ENCODE measurements around the gene NFIB. TPM values are rescaled to one million over a fixed set of nuclear protein-coding genes. Genes with fewer than 3 reads are reported as not detected.

NFIB gene
- total RNA-seq, 1 experiment from 2014 or later, result 14.3 TPM

- no peak overlapping the region for H3K27ac ChIP-seq (ENCODE audit: insufficient read length, low read depth, low read length)
- no peak overlapping the region for H3K56ac ChIP-seq (ENCODE audit: insufficient read length, low read depth, low read length)
- H3K27me3 ChIP-seq (ENCODE audit: insufficient read depth, low read length), result no peaks in the 10 kb centered on the region
- H3K18ac ChIP-seq (ENCODE audit: insufficient read length, low read depth, low read length), result no peak overlapping the region
- no peaks in the 10 kb centered on the region; the same call in 1 of the 2 replicates for H3K4me1 ChIP-seq (ENCODE audit: insufficient read depth, low read length)
- no peaks in the 10 kb centered on the region for H3K79me1 ChIP-seq (ENCODE audit: insufficient read depth, low read depth, low read length, poor library complexity, severe bottlenecking)
- no peak overlapping the region for H3K4me3 Mint-ChIP-seq
- no peak for TF ChIP-seq CTCF (conservative IDR thresholded peaks at IDR 0.05)
- H4K5ac ChIP-seq (ENCODE audit: insufficient read length, low read depth, low read length), result no peak overlapping the region
- no peaks in the 10 kb centered on the region for H4K20me1 ChIP-seq (ENCODE audit: control insufficient read depth, insufficient read depth, insufficient read length)
- H3K9me3 Mint-ChIP-seq, result no peaks in the 10 kb centered on the region
- H2BK5ac ChIP-seq (ENCODE audit: insufficient read length, low read length), result no peak overlapping the region
- no peak overlapping the region for H3K4ac ChIP-seq (ENCODE audit: low read depth, low read length)
- WGBS (ENCODE audit: extremely low coverage, insufficient read length, low lambda C conversion rate), result no CpG with 5 or more reads among the region's 1 CpG
- H3K4me2 ChIP-seq (ENCODE audit: insufficient read depth, insufficient read length, low read length), result no peak overlapping the region
- H3K9me3 ChIP-seq (ENCODE audit: control insufficient read depth, low read depth, low read length), result no peaks in the 10 kb centered on the region
- H2BK15ac ChIP-seq (ENCODE audit: low read depth, low read length), result no peak overlapping the region
- no peaks in the 10 kb centered on the region for H3K27me3 Mint-ChIP-seq (ENCODE audit: low read depth)
- H3K23ac ChIP-seq (ENCODE audit: insufficient read length, low read depth, low read length), result no peak overlapping the region
- H3K9ac ChIP-seq (ENCODE audit: extremely low read depth, insufficient read length, low read length), result no peak overlapping the region
- no peak overlapping the region for H3K27ac Mint-ChIP-seq
- H3K36me3 Mint-ChIP-seq (ENCODE audit: insufficient read depth in 1 of 3, low read depth in 3 of 3), result no peaks in the 10 kb centered on the region
- no peak overlapping the region for H4K8ac ChIP-seq (replicated peaks; ENCODE audit: insufficient read length, low read depth, low read length)
- no peak overlapping the region for H2BK120ac ChIP-seq (ENCODE audit: low read depth, low read length, poor library complexity, severe bottlenecking)
- H2AFZ ChIP-seq (ENCODE audit: low read length), result no peak overlapping the region
- no peak overlapping the region for H2BK20ac ChIP-seq (ENCODE audit: low read depth, low read length, poor library complexity, severe bottlenecking)
- H3T11ph ChIP-seq (ENCODE audit: low read length), result no peak overlapping the region
- peaks cover 15 to 17% of the 10 kb centered on the region in 2 experiments for H3K4me1 Mint-ChIP-seq
- H3K79me2 ChIP-seq (ENCODE audit: insufficient read depth, low read length), result no peaks in the 10 kb centered on the region
- no peak overlapping the region for H2BK12ac ChIP-seq (ENCODE audit: insufficient read length, low read depth, low read length)
- DNase-seq, result no peak
- no peak overlapping the region for H4K91ac ChIP-seq (ENCODE audit: insufficient read length, low read depth, low read length)
- no peak overlapping the region for H3K14ac ChIP-seq (ENCODE audit: insufficient read depth, low read length)
- no peaks in the 10 kb centered on the region for H3K23me2 ChIP-seq (ENCODE audit: insufficient read length, low read depth, low read length, poor library complexity, severe bottlenecking)
- H2AK5ac ChIP-seq (ENCODE audit: insufficient read length, low read length), result no peak overlapping the region
Measured at GRCh38 chr9:14212077-14212476, 101.9 kb downstream of the NFIB start.

Measured in H9 (cell line).